G401.6 (cell line): ENCODE measurements around the gene ADD2.

Experiments used
- FAIRE-seq: peaks from 2 replicates; lab custom pipeline; 2012; peaks lifted over from hg19 to GRCh38; lab: Jason Lieb, UNC

ADD2 gene

DNA sequence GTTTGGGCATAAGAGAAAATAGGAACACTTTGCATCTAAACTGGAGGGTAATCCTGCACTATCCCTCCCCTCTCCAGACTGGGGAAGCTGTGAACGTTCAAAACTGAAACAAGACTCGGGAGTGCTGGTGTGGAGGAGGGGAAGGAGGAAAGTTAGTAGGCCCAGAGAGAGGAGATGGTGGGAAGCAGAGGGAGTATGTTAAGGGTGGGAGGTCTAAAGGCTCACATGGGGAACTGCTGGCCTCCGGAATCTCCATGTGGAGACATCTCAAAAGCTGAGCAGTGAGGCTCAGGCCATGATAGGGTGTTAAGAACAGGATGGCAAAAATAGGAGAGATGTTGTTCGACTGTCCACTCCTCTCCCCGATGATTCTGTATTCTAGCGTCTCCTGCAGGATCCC, 47.9 kb downstream of the ADD2 start:
- no peak for FAIRE-seq

DNA sequence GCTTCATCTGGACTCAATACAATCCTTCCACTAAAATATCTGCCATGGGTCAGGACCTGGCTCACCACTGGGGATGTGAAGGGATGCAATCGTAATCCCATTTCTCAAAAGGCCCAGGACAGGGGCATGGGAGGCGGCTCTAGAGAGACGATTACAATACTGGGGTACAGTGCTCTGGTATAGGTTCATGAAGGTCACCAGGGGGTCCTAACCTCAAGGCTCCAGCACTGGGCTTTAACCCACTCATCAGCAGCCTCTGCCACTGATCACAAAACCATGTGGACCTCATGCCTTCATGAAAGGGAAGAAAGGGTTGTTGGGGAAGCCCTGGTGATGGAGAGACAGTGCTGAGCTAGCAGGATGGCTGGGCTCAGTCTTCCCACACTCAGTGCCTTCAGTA, 48.8 kb downstream of the ADD2 start:
- FAIRE-seq: no peak

DNA sequence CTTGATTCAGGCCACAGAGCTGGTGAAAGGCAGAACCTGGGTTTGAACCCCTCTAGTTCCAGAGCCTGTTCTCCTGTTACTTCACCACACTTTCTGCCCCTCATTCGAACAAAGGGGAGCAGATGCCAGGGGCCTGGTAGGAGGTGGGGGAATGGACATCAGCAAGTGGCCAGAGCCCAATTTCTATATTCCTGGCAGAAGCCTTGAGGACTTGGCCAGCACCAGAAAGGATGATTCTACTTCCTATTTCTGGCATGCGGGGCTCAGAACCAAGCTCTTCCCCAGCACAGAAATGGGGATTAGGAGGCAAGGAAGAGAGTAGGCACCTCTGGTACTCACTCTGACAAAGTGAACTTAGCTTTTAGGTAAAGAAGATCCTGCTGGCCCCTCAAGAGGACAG, 49.3 kb downstream of the ADD2 start:
- no peak for FAIRE-seq

DNA sequence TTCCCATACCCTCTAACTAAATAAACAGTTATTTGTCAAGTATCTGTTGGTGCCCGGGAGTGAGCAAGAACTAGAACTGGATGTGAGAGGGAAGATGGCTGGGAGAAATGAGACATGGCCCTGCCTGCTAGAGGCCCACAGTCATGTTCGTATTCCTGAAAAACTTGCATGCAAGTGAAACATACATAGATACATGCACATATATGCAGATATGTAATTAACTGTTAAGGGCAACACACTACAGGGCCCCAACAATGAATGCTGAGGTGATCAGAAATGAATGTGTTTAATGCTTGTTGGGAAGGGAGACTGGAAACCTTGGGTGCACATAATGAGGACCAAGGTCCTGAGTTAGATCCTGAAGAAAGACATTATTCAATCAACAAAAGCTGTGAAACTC, 49.8 kb downstream of the ADD2 start:
- no peak for FAIRE-seq

DNA sequence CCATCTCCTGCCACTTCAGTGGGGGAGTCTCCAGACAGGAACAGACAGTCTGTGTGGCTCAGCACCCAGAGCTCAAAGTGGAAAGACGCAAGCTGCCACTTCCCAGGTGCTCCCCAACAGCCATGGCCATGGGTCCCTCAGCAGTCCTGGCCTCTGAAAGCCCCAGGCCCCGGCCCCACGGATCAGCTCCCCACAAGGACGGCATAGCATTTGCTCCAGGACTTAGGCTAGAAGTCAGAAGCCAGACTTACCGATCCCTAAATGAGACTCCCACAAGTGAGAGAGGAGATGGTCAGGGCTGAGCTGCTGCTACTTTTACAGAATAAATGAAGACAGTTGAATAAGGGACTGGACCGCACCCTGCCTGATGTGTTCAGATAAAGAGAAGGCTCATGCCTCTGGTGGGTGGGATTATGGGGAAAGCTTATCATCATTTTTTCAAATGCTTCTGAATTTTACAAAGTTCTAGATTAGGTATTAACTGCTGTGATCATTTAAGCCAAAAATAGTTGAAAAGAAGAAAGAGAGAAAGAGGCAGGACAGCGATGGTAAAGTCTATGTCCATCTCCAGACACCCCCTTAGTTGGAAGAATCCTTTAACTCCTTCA, 50.5 kb downstream of the ADD2 start:
- FAIRE-seq: no peak

DNA sequence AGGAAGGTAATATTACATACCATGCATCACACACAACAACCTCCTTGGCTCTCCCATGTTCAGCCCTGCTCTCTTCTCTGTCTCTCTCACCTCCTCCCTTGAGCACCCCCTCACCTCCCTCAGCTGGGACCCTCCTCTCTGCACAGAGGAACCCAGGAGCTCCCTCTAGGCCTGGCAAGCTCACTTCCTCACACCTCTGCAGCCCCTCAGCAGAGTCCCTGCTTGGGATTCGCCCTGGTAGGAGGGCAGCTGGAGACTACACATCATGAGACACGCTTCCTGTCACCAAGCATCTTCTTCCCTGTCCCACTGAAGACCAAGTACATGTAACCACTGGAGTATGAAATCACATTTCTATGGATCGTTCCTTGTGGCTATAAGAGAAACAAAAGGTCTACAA, 51.0 kb downstream of the ADD2 start:
- FAIRE-seq: no peak

DNA sequence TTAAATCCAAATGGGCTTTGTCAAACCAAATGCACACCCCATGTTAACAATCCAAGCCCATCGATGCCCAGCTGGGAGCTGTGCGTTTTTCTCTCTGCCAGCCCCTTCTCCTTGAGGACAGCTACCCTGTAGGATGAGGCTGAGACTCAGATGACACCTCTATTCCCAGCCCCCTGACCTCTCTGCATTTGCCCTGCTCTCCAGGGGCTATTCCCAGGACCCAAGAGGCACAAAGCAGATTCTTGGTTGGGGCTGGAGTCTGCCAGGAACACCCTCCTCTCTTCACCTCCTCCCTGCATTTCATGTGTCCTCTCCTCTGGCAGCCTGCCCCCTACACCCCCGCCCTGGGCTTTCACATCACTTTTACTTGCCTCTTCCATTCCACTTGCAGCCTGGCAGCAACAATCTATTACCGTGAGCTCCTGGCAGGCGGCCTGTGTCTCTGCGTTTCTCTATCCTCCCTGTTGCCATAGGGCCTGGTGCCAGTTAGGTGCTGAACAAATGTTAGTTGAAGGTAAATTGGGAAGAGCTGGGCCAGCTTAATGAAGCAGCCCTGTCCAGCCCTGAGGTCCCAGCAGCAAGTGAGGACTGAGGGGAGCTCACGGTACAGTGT, 51.8 kb downstream of the ADD2 start:
- no peak for FAIRE-seq

DNA sequence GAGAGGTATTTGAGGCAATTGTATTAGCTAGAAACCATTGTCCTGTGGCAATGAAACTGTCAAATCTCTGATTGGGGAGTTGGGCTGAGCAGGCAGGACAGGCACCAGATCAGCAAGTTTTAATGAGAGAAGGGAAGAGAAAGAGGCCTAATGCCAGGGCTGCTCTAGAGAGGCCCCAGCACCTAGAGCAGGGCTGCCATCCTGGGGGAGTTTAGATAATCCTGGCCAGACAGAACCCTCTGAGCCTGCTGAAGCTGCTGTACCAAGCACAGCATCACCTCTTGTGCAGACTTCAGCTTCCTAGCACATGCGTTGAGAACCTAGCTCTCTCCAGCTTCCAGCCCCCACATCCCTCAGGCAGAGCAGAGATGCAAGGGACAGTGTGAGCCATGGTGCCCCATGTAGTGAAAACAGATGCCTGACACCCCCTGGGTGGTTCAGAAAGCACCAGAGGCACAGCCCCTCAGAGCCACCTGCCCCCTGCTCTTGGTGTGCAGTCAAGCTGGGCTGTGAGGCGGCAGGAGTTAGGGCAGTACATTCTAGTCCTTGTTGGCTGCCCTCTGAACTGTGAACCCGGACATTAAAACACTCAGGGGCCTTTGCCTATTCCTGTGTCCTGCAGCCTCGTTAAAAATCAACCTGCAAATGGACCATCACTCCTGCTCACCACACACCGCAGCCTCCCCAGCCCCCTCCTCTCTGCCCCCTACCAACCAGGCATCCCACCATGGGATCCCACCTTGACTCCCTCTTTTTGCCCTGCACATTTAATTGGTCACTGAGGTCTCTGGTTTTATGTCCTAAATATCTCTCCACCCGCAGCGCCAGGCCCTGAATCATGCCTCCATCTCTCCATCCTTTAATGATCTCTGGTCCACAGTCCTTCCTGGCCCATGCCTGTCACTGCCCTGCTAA, 52.7 kb downstream of the ADD2 start:
- FAIRE-seq: no peak

DNA sequence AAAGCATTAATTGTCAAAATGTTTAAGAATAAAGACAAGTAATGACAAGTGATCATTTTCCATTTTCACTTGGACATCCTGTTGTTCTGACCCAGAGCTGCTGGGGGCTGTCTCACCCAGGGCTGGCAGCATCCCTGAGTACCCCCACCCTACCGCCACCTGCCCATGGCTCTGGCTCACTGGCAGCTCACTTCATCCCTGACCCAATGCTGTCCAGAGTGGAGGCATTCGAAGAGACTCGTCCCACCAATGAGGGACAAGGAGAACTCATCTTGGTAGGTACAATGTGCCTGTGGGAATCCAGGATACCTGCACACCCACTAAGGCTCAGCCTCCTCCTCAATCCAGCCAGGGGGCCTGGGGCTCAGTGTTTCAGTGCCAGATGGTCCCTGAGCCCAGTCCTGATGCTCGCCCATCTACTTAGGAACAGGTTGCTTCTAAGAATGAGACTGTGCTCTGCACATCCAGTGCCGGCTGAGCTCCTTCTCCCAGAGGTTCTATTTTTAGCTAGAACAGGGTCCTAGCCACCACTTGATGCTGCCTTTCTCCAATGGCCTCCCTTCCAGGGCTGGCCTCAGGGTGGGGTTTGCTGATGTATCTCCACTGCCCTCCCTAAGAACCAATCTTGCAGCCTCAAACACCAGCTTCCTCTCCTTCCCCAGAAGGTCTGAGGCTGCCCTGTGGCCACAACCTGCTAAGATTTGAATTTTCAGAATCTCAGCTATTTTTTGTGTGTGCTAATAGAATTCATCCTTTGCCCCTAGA, 53.7 kb downstream of the ADD2 start:
- no peak for FAIRE-seq

DNA sequence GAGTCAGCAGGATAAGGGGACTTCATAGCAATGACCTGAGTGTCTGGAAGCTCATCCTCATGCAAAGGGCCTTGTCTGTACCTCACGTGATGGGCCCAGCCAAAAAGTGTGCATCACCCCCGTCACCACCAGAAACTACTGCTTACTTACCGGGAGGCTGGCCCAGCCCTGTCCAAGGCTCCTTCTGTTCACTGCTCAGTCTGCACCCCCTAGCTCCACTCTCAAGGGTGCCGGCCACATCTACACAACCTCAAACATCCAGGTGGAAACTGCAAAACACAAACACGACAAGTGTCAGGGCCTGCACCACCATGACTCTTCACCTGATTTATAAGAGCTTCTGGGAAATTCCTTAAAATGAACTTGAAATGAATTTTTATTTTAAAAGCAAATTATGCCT, 55.1 kb downstream of the ADD2 start:
- no peak for FAIRE-seq

DNA sequence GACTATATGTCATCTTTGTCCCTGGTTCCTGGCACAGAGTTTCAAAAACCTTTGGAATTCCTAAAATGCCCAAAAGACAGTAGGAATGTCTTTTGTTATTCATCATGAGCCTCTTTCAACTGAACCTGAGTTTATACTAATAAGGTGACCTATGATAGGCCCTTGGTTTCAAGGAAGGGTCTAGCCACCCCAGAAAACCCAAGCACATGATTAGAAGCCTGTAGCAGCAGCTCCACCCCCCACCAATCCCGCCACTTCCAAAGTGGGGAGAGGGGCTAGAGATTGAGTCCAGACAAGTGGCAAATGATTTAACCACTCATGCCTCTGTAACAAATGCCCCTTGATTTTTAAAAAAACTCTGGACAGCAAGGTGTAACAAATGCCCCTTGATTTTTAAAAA, 56.8 kb downstream of the ADD2 start:
- FAIRE-seq: no peak

DNA sequence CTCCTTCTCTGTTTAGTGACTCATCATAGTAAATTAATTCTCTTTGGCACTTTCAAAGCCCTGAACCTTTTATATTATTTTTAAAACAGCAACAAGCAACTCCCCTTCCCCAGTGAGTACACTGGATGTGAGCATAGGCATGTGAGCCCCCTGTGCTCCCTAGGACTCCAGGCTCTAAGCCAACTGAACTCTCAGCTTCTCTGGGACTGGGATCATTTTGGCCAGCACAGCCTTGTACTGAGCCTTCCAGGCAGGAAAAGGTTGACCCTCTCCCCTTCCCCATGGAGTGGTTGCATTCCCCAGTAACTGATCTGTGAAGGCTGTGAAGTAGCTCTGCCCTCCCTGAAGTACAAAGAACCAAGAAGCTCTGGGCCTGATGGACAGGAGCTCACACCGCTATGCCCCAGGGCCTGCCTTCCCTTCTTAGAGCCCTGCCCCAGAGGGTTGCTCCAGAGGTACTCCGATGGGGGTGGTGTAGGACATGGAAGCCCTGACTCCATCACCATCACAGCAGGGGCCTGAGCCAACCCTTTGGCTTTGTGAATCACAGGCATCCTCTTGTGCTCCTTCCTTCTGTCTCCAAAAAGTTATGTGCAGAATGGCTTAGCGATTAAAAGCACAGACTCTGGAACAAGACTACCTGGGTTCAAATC, 57.8 kb downstream of the ADD2 start:
- no peak for FAIRE-seq

DNA sequence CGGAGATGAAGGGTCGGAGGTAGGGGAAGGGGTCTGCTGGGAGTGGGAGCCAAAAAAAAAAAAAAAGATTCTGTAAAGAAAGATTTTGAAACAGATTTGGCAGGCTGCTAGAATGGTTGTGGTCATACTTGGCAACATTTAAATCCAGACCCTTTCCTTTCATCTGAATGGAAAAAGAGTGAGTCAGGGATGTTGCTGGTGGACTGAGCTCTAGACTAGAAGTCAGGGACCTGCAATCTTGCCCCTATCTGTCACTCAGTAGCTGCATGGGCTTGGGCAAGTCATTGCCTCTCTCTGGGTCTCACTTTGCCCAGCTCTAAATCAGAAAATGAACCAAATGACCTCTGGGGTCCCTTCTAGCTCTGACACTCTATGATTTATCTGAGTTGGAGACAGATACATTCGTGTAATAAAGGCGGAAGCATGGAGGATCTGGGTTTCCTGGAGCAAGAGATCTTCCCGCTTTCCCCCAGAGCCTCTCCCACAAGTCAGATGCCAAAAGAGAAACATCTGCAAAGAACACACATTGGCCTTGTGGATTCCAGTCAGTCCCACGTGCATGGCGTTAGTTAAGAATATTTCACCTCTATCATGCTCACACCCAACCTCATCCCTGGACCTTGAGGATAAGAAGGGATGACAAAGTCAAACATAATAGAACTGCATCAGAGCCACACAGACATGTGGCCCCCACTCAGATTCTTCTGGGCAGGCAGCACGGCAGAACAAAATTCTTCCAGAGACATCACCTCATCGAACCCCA, 58.5 kb downstream of the ADD2 start:
- no peak for FAIRE-seq

DNA sequence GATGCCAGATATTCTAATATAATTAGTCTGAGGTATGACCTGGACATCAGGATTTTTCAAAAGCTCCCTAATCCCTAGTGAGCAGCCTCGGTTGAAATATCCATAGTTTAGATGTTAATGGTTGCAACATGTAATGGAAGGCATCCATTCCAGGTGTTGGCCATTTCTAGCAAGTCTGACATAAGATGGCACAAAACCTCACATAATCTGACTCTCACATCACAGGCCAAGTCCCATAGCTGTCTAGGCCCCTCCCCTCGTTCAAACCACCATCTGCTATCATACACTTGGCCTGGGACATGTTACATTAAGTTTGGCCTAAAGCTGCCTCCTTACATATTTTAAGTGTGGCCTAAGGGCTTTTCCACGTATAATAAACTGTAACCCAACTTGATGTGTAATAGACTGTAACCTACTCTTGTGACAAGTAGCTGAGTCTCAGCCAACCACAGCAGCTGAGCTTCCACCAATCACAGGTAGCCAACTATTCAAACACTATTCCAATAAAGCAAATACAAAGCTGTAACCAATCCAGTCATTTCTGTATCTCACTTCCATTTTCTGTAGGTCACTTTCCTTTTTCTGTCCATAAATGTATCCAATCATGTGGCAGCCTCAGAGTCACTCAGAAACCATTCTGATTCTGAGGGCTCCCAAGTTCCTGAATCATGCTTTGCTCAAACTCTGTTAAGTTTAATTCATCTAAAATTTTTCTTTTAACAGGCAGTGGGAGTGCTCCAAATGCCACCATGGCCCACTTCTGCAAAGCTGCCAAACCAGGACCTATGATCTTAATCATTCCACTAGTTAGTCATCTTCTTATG, 59.4 kb downstream of the ADD2 start:
- FAIRE-seq: no peak

DNA sequence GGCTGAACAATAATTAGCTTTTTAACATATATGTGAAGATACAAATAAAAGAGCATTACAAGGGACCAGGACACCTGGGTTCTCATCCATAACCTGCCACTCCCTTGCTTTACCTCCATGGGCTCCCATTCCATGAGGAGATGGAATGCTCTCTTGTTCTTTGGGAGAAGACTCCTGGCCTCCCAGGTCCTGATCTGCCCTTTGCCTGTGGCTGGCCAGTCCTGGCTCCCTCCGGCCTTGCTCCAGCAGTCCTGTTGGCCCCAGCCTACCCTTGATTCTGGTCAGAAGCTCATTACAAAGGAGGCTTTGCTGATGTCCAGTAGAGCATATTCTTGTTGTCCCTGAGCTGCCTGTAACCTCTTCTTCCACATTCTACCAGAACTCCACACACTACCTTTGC, 60.3 kb downstream of the ADD2 start:
- FAIRE-seq: no peak

DNA sequence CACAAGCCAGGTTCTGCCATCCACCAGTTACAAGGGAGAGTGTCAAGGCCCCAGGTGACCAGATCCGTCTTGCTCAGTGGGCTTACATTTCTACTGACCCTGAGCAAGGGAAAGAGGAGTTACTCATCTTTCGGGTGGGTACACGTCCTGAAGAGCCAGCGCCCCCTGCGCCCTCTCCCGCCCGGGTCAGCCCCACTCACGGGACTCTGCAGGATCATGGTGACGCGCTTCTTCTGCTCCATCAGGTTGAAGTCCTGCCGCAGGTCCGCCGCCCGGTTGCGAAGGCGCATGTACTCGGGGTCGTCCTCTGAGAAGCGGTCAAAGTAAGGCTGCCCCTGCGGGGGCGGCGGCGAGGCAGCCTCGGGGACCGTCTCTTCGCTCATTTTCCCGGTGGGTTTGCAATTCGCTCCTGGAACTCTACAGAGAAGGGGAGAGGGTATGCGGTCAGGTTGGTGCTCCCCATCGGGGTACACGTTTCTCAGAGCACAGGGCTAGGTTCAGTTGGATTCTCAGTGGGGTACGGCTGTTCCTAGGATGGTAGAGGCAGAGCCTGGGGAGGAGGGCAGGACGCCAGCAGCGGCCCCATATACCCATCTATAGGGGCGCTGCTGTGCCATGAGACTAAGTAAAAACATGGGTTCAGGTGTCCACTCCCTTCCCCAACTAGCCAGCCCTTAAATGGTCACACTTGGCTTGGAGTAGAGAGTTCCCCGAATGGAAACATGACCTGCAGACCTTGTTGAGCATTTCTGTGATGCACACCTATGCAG, 61.8 kb downstream of the ADD2 start:
- no peak for FAIRE-seq

DNA sequence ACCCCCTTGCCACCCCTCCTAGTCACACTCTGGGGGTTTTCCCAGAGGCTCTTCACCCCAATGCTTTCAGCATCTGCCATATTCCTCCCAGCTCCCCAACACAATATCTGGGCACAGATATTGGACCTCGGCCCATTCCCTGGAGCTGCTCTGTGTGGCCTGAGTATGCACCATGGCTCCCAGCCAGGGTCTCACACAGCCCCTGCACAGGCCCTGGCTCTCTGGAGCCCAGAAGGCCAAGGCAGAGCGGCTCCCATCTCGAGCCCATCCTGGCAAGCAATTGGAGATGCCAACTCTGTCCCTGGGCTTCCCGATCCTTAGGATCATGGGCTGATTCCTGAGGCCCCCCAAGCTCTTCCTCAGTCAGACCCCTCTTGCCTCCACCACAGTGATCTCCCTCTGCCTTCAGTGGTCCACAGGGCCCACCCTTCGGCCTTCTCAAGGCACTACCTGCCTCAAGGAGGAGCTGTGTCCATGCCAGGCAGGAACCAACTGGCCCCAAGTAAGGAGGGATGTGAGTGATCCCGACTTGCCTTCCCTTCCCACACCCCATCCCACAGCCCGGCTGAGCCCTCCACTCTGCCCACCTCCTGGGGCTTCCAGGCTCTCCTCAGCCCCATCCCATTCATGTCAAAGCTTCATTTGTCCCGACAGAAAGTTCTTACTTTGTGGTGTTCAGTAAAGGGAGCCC, 62.7 kb downstream of the ADD2 start:
- no peak for FAIRE-seq

DNA sequence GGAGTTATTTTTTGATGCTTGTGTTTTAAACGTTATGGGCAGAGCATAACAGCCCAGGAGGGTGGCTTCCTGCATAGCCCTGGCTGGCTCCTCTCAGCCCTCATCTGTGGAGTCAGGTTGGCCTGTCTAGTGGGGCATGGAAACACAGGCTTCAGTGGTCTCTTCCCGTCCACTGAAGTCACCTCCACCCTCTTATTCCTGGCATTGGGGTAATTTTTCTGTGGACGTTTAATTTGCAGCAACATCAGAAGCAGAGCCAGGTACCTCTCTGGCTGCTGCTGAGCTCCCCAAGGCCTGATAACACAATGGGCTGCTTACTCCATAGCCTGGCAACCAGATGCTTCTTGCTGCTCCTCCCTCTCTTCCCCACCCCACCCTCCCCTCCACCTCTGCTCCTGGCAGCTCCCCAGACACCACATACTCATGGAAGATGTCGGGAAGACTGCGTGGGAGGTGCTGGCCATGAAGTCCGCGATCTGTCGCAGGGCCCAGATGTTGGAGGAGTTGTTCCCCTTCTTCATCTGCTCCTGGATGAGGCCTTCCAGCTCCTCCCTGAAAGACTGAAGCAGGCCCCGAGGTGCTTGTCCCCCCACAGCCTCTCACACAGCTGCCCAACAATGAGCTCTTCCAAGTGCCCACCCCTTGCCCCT, 64.0 kb downstream of the ADD2 start:
- no peak for FAIRE-seq
